Measurements from ENCODE around the gene MAMDC4.
"Not testable (repeated sequence)": the region's sequence is repeated elsewhere in the genome, so short reads cannot be mapped to it uniquely, and the experiment has no call there.

The MAMDC4 gene

DNA sequence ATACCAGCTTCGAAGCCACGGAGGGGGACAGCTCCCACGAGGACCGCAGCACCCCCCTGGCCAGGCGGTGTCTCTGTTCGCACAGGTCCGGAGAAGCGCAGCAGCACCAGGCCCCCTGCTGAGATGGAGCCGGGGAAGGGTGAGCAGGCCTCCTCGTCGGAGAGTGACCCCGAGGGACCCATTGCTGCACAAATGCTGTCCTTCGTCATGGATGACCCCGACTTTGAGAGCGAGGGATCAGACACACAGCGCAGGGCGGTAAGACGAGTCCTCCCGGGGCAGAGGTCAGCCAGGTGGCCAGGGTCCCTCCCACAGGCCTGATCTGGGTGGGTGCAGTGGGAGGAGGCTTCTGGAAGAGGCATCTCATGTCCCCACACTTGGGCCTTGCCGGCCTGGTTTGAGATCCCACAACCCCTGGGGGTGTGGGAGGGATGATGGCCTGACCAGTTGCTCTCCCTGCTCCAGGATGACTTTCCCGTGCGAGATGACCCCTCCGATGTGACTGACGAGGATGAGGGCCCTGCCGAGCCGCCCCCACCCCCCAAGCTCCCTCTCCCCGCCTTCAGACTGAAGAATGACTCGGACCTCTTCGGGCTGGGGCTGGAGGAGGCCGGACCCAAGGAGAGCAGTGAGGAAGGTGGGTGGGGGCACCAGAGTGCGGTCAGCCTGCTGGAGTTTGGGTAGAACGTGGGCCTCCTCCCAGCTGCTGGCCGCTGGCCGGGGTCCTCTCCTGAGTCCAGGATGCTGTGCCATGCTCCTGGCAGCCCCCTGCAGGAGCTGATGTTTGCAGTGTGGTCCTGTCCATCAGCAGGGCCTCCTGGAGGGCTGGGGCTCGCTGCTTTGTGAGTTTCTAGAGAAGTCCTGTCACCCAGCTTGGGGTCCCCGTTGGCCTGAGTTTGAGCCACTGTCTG, 12.7 kb upstream of the MAMDC4 start:
- DNase-seq (ENCODE audit: low read depth, low spot score) = no peak

DNA sequence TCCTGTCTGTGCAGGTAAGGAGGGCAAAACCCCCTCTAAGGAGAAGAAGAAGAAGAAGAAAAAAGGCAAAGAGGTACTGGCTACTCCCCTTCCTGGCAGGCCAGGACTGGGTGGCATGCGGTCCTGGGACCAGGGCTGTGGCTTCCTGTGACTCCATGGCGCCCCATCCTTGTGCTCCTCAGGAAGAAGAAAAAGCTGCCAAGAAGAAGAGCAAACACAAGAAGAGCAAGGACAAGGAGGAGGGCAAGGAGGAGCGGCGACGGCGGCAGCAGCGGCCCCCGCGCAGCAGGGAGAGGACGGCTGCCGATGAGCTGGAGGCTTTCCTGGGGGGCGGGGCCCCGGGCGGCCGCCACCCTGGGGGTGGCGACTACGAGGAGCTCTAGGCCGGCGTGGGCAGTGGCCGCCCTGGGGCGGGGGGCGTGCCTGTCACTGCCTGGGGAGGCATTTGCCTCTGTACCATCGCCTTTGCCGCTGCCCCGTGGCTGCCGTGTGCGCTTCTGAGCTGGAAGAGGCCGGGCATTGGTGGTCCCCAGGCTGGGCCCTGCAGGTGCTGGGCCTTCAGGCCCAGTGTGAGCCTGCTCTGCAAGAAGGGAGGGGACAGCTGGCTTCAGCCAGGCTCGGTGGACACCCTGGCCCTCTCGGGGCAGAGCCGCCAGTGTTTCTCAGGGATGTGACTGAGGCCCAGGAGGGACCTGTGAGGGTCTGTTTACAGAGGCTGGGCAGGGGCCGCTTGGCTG, 11.8 kb upstream of the MAMDC4 start:
- DNase-seq (ENCODE audit: low read depth, low spot score) = no peak

DNA sequence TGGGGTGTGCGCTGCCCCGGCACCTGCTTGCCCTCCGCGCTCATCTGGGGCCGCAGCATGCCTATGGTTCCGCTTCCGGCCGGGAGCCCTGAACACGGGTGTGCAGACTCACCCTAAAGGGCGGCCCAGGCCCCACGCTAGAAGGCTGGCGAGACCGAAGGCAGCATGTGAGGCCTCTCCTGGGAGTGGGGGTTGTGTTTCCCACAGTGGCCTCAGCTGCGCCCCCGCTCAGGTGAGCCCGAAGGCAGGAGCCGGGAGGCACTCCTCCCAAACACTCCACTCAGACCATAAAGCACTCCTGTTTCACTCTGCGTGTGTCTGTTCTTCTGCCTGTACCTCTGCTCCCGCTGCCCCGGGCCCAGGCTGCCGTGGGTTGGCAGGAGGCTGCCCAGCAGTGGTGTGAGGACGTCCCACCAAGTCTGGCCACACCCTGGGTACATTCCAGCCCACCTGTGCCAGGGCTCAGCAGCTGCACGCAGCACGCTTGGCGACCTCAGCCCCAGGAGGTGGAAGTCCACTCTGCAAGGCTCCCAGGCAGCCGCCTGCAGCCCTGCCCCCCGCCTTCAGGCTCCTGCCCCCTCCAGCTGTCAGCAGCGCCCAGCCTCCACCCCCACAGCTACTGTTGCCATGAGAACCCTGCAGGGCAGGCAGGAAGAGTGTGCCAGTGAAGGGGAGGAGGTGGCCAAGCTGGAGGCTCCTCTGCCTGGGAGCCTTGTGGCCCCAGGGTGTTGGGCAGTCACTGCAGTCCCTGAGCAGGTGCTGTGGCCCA, 11.1 kb upstream of the MAMDC4 start:
- no peak for DNase-seq (ENCODE audit: low read depth, low spot score)

DNA sequence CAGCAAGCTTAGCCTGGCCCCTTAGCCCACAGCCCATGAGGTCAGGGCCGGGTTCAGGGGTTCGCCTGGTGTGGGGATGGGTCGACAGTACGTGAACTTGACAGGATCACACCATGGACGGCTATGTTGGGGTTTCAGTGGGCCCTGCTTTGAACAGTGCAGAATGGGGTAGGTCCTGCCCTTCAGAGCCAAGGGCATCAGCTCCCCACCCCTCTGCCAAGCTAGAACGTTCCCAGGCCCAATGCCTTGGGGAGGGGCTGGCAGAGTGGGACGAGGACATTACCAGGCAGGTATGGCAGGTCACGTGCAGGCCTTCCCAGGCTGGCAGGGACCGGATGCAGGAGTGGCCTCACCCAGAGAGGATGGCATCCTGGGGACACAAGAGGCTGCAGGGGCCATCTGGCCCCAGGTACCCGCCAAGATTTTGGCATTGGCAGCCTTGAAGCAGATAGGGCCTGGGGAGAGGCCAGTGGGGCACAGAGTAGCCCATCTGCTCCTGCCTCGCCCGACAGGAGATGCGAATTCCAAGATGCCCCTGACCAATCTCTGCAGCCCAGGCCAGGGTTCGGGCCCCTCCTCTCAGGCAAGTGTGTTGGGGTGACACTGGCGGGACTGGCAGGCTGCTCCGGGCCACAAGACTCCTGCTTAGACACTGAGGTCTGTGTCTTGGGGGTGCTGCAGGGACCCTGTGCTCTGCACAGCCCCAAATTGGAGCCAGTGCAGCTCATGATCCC, 10.3 kb upstream of the MAMDC4 start:
- not testable (repeated sequence) for DNase-seq (ENCODE audit: low read depth, low spot score)

DNA sequence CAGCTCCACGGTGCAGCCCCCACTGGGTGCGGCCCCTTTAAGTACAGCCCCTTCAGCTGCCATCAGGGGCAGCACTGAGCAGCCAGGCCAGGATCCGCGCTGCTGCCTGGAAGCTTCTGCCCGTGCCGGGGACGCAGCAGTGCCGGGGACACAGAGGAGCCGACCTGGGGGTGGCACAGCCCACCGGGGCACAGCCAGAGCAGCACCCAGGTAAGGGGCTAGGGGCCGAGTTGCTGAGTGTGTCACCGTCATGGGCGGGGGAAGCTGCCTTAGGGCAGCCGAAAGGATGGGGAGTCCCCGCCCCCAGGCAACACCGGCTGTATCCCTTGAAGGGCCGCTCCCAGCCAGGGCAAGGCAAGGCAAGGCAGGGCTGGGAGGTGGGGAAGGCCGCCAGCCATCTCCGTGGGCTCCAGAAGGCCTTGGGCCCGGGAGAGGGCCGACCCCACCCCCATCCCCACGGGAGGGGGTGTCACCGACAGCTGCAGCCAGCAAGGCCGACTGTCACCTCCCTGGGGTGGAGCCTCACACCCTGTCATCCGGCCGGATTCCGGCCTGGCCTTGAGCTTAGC, 9.7 kb upstream of the MAMDC4 start, which contains the start of gene AJM1:
Gene AJM1 (plus strand): TSS at position 99 of the 569 bp plus-strand sequence. CDS start 1,937 bp downstream, outside the sequence.
- not testable (repeated sequence) for DNase-seq (ENCODE audit: low read depth, low spot score)

DNA sequence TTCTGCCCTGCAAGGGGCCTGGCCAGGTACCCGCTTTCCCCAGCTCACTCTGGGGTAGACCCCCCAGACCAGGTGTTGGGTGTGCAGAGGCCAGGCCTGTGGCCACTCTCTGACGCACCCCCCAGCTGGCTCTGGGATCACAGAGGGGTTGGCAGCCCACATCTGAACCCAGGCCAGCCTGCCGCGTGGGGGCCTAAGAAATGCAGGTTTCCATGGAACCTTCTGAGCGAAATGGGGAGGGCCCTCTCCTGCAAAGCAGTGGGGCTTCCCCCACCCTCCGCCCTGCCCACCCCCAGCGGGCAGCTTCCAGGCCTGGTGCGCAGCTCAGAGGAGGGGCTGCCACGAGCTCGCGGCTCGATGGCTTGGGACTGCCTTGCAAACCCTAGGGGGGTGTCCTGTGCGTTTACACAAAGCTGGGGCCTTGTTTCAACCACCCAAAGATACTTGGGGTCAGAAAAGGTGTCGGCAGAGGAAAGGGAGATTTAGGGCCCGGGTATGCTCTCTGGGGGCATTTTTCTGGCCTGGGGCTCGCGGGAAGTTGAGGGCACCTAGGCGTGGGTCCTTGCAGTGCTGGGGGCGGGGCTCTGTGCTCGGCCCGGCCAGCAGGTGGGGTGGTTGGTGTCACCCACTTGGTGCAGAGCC, 8.9 kb upstream of the MAMDC4 start:
- DNase-seq (ENCODE audit: low read depth, low spot score) = not testable (repeated sequence)

DNA sequence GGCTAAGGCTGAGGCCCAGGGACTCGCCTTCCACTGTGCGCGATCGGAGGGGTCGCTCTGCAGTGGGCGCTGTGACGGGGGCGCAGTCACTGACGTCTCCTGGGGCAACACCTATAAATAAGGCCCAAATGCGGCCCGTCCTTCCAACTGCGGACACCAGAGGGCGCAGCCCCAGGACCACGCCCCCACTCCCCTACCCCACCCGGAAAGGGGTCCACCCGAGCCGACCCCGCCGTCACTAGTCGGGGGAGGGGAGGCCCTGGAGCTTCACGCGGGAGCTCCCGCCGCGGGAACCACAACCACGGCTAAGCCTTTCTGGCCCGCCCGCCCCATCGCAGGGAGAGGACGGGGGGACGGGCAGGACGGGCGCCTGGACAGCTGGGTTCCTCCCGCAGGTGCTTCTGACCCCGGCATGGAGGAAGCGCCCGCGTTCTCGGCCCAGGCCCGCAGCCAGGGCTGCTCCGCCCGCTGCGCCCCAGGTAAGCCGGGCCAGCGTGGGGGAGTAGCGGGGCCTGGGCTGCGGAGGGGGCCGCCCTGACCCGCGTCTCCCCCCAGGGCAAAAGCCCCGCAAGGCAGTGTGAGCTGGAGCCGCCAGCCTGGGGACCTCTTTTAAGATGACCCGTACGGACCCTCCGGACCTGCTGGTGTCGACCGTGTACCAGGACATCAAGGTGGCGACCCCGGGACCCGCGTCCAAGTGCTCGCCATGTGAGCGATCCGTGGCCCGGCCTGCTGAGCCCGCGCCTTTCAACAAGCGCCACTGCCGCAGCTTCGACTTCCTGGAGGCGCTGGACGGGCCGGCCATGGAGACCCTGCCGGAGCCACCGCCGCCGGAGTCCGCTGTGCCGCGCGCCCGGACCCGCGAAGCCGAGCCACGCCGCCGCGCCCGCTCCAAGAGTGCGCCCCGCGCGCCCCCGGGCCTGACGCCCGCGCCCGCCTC, 8.1 kb upstream of the MAMDC4 start:
- DNase-seq (ENCODE audit: low read depth, low spot score) = not testable (repeated sequence)

DNA sequence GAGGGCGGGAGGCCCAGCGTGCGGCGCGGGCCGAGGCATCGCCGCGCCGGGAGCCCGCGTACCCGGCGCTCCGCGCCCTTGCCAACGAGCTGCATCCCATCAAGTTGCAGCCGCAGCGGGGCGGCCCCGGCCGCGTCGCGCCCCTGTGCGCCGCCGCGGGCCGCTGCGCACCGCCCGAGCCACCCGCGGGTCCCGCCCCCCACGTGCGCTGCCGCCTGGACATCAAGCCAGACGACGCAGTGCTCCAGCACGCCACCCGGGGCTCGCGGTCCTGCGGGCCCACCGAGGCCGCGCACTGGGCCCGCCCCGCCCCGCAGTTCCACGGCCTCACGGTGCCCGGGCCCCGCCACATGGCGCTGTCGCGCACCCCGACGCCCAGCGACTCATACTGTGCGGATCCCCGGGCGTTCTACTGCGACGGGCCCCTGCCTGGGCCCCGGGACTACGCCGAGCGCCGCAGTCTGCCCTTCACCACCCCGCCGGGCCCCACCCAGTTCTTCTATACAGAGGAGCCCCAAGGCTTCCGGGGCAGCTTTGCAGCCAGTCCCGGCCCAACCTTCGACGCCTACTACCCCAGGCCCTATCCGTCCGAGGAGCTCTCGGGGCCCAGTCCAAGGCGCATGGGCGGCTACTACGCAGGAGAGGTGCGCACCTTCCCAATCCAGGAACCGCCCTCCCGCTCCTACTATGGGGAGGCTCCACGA, 7.2 kb upstream of the MAMDC4 start:
- no peak for DNase-seq (ENCODE audit: low read depth, low spot score)

DNA sequence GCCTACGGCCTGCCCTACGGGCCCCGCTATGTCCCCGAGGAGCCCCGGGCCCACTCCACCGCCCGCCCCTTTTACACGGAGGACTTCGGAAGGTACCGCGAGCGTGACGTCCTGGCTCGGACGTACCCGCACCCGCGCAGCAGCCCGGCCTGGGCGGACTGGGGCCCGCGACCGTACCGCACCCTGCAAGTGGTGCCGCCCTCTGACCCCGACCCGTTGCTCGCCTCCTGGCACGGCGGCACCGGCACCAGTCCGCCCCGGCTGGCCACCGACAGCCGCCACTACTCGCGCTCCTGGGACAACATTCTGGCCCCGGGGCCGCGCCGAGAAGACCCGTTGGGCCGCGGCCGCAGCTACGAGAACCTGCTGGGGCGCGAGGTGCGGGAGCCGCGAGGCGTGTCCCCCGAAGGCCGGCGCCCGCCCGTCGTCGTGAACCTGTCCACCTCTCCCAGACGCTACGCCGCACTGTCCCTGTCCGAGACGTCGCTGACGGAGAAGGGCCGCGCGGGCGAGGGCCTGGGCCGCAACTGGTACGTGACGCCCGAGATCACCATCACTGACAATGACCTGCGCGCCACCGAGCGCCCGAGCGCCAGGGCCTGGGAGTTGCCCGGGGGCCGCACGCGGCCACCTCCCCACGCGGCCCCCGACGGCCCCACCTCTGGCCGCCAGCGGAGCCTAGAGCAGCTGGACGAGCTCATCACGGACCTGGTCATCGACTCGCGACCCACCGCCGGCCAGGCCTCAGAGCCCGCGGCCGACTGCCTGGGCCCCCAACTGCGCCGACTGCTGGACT, 6.5 kb upstream of the MAMDC4 start:
- DNase-seq (ENCODE audit: low read depth, low spot score) = no peak

DNA sequence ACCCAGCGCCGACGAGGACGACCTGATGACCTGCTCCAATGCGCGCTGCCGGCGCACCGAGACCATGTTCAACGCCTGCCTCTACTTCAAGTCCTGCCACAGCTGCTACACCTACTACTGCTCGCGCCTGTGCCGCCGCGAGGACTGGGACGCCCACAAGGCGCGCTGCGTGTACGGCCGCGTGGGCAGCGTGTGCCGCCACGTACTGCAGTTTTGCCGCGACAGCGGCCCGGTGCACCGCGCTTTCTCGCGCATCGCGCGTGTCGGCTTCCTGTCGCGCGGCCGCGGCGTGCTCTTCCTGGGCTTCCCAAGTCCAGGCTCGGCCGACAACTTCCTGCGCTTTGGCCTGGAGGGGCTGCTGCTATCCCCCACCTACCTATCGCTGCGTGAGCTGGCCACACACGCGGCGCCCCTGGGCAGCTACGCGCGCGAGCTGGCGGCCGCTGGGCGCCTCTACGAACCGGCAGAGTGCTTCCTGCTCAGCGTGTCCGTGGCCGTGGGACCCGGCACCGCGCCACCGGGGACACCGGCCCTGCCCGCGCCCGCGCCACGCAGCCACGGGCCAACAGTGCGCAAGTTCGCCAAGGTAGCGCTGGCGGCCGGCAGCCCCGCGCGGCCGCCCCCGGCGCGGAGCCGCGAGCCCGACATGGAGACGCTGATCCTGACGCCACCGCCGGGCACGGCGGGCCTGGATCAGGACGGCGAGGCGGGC, 5.6 kb upstream of the MAMDC4 start:
- DNase-seq (ENCODE audit: low read depth, low spot score) = no peak

DNA sequence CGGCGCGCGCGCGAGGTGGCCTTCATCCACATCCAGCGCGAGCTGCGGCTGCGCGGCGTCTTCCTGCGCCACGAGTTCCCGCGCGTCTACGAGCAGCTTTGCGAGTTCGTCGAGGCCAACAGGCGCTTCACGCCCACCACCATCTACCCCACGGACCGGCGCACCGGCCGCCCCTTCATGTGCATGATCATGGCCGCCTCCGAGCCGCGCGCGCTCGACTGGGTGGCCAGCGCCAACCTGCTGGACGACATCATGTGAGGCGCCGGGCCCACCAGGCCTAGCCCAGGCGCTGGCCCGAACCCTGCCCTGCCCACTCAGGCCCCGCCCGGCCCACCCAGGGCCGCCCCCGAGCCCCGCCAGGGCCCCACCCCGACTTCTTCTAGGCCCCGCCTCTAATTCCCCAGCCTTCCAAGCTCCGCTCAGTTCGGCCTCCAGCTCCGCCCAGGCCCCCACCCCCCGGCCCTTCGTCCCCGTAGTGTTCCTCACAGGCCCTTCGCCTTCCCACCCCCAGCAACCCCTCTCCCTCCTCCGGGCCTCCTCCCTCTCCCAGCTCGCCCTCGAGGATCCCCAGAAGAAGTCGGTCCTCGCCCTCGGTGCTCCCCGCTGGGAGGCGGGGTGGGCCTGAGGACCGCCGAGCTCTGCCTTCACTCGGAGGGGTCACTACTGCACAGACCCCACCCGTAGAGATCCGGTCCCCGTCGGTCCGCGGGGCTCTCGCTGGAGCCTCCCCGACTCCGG, 4.9 kb upstream of the MAMDC4 start:
- DNase-seq (ENCODE audit: low read depth, low spot score) = no peak

DNA sequence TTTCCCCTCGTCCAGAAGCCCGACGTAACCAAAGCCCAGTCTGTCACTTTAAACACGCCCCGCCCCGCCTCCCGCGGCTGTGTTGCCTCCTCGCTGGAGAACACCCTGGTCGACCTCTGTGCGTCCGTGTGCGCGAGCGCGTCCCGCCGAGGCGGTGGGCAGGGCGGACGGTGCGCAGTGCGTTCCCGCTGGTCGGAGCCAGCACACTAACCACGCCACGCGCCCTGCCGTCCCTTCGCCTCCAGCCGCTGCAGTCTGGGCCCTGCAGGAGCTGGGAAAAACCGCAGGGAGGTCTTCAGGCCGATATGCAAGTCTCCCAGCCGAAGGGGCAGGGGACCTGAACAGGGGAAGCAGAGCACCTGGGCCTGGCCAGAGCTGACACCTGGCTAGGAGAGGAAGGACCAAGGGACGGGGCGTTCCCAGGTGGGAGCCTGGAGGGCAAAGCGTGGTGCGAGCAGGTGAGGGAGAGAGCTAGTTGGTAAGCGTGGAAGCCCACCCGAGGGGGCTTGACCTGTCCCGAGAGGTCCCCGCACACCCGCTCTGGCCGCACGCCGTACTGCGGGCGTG, 4.2 kb upstream of the MAMDC4 start:
- DNase-seq (ENCODE audit: low read depth, low spot score) = no peak

DNA sequence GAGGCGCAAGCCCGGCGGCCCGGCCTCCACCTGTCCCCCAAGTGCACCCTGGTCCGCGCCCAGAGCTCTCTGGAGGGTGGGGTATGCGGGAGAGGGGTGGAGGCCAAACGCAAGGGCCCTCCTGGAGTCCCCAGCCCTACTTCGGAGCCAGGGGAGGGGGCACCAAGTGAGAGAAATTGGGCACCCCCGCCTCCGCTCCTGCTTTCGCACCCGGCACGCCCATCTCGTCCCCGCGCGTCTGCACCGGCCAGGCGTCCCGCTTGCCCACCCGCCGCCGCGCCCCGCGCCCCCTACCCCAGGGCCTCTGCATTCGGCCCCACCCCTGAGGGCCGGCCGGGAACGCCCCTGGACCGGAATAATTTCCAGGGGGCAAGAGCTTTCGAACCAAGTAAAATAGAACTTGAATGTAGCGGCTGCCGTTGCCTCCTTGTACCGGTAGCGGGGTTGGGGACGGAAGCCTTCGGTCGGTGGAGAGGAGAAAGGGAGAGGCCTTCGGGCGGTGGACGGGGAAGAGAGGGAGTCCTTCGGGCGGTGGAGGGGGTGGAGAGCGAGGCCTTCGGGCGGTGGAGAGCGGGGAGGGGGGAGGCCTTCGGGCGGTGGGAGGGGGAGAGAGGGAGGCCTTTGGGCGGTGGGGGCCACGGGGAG, 3.6 kb upstream of the MAMDC4 start:
- no peak for DNase-seq (ENCODE audit: low read depth, low spot score)

DNA sequence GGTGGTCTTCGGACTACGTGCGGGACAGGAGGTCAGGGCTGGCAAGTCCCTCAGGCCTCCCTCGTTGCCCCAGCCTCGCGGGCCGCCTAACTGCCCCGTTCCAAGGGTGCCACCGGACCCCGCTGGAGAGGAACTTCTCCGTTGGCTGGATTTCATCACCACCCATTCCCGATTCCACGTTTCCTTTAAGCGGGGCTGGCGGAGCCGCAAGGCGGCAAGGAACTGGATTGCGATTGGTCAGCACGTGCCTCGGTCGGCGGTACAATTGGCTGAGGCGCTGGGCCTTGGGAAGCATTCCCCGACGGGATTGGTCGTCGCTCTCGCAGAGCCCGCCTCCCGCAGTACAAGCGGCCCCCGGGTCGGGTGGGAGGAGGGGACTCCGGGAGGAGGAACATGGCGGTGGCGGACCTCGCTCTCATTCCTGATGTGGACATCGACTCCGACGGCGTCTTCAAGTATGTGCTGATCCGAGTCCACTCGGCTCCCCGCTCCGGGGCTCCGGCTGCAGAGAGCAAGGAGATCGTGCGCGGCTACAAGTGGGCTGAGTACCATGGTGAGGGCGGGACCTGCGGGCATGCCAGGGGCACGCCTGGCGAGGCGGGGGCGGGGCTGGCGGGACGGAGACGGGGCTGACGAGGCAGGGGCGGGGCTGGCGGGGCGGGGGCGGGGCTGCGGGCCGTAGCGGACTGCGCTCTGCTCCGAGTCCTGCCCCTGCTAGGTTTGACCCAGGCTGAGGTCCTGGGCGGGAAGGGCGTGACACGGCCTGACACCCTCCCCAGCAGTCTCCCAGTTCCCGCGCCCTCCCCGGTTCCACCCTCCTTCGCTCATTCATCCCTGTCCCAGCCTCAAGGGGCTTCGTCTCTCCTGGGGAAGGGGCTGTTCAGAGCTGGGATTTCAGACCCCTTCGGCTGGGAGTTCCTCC, 2.8 kb upstream of the MAMDC4 start, which contains the start of gene PHPT1:
Gene PHPT1 (plus strand): TSS at position 372 of the 922 bp plus-strand sequence. CDS start 22 bp downstream, at position 394.
- DNase-seq (ENCODE audit: low read depth, low spot score) = peak; percentile 93
